KMS-11 (cell line): ENCODE measurements around the gene CSH1.
A peak's percentile ranks its signal among the peaks of the same experiment; 100 is the strongest.
"Not testable (repeated sequence)": the region's sequence is repeated elsewhere in the genome, so short reads cannot be mapped to it uniquely, and the experiment has no call there.

Experiments used
- H2AFZ ChIP-seq: fragments of 200-600 bp; sonication (generic); 2 replicates; pipeline ENCODE4 v1.6.1; 2016; ENCODE audit warnings: antibody characterized with exemption, mixed run types, low read depth
- H3K27ac ChIP-seq: fragments of 200-600 bp; sonication (generic); 2 replicates; pipeline ENCODE4 v1.6.1; 2016; ENCODE audit warnings: mild to moderate bottlenecking, mixed run types
- H3K27me3 ChIP-seq: fragments of 200-600 bp; sonication (generic); 2 replicates; pipeline ENCODE4 v1.6.1; 2017; ENCODE audit warnings: mild to moderate bottlenecking, low read depth, mixed run types, moderate library complexity; ENCODE audit not compliant: insufficient read depth
- H3K36me3 ChIP-seq: fragments of 200-600 bp; sonication (generic); 2 replicates; pipeline ENCODE4 v1.6.1; 2017; ENCODE audit warnings: mild to moderate bottlenecking, mixed run types; ENCODE audit not compliant: insufficient read depth
- H3K4me1 ChIP-seq: fragments of 200-600 bp; sonication (generic); 2 replicates; pipeline ENCODE4 v1.6.1; 2016; ENCODE audit warnings: mild to moderate bottlenecking, low read depth, mixed run types; ENCODE audit not compliant: poor library complexity, severe bottlenecking
- H3K4me2 ChIP-seq: fragments of 200-600 bp; sonication (generic); 2 replicates; pipeline ENCODE4 v1.7.0; 2016; ENCODE audit warnings: mild to moderate bottlenecking, mixed run types
- H3K4me3 ChIP-seq: fragments of 200-600 bp; sonication (generic); IDR thresholded peaks from 2 replicates; pipeline ENCODE4 v1.6.1; 2017; ENCODE audit warnings: low read depth, low read length, mixed read lengths; ENCODE audit not compliant: insufficient read depth
- H3K79me2 ChIP-seq: fragments of 200-600 bp; sonication (generic); 2 replicates; pipeline ENCODE4 v1.6.1; 2016; ENCODE audit warnings: low read depth, mixed run types; ENCODE audit not compliant: insufficient read depth
- H3K9ac ChIP-seq: fragments of 200-600 bp; sonication (generic); 2 replicates; pipeline ENCODE4 v1.6.1; 2016; ENCODE audit warnings: mild to moderate bottlenecking, mixed run types
- H4K20me1 ChIP-seq: fragments of 200-600 bp; sonication (generic); 2 replicates; pipeline ENCODE4 v1.6.1; 2016; ENCODE audit warnings: mild to moderate bottlenecking, mixed run types; ENCODE audit not compliant: insufficient read depth
- CTCF ChIP-seq: fragments of 200-600 bp; sonication (generic); conservative IDR thresholded peaks from 2 replicates; pipeline ENCODE4 v1.6.1; 2017; ENCODE audit warnings: low read depth, mild to moderate bottlenecking, antibody characterized with exemption, low read length, moderate library complexity, mixed read lengths

Gene CSH1

DNA sequence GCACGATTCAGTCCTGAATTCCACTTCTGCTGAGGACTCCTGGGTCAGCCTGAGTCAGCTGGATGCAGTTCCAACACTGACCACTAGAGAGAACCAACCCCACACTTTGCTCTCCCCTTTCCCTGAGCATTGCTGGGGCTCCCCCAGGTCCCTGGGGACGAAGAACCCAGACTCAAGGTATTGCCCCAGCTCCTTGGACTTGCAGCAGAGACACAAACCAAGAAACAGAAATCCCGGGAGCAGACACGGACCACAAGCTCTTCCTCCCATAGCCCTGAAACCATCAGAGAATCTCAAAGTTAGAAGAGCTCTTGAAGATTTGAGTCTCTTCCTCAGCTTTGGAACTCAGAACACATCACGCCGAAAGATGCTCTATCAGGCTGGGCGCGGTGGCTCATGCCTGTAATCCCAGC is 22.9 kb upstream of the CSH1 start:
- no peak overlapping the region for H3K4me3 ChIP-seq
- H3K4me1 ChIP-seq = no peaks in the 10 kb centered on the region
- no peaks in the 10 kb centered on the region for H3K79me2 ChIP-seq
- H3K27ac ChIP-seq = no peak overlapping the region
- no peaks in the 10 kb centered on the region for H3K36me3 ChIP-seq
- peaks cover 16% of the 10 kb centered on the region; the same call in 1 of the 2 replicates for H3K27me3 ChIP-seq
- H3K9ac ChIP-seq = no peak overlapping the region
- no peak overlapping the region for H2AFZ ChIP-seq
- H3K4me2 ChIP-seq = peak overlapping the region; percentile 12; the same call in 1 of the 2 replicates
- peak; percentile 95 for TF ChIP-seq CTCF
- no peaks in the 10 kb centered on the region for H4K20me1 ChIP-seq

- not testable (repeated sequence) for H3K9ac ChIP-seq
These were observed 22.5 kb upstream of the CSH1 start, which contains the start of gene GH1 for GRCh38 chr17:63918789-63919305. Gene GH1 (minus strand): TSS chr17:63918839. CDS start chr17:63918776, 63 bp downstream.

DNA sequence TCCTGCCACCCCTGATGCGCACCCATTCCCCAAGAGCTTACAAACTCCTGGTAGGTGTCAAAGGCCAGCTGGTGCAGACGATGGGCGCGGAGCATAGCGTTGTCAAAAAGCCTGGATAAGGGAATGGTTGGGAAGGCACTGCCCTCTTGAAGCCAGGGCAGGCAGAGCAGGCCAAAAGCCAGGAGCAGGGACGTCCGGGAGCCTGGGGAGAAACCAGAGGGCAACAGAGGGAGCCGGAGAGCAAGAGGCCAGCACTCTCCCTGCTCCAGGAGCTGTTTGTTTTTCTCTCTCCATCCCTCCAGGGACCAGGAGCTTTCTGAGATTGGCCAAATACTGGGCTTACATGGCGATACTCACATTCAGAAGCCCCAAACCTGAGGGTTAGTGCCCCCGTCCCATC is 21.9 kb upstream of the CSH1 start:
- H3K4me2 ChIP-seq = no peak overlapping the region
- no peaks in the 10 kb centered on the region for H4K20me1 ChIP-seq
- H3K9ac ChIP-seq = no peak overlapping the region
- no peaks in the 10 kb centered on the region for H3K79me2 ChIP-seq
- H3K4me3 ChIP-seq = no peak overlapping the region
- no peaks in the 10 kb centered on the region for H3K4me1 ChIP-seq
- H3K36me3 ChIP-seq = no peaks in the 10 kb centered on the region
- peaks cover 16% of the 10 kb centered on the region; the same call in 1 of the 2 replicates for H3K27me3 ChIP-seq
- H3K27ac ChIP-seq = no peak overlapping the region
- no peak for TF ChIP-seq CTCF
- H2AFZ ChIP-seq = no peak overlapping the region

More at GRCh38 chr17:63918789-63919305, 22.5 kb upstream of the CSH1 start, which contains the start of gene GH1:
- H3K79me2 ChIP-seq, H3K36me3 ChIP-seq, H3K4me3 ChIP-seq, H3K27ac ChIP-seq, H4K20me1 ChIP-seq, H2AFZ ChIP-seq, H3K4me1 ChIP-seq: not testable (repeated sequence)
- peak within 1 kb of the TSS; percentile 12; the same call in 1 of the 2 replicates for H3K4me2 ChIP-seq
- peaks cover 16% of the 10 kb centered on the region; the same call in 1 of the 2 replicates for H3K27me3 ChIP-seq

DNA sequence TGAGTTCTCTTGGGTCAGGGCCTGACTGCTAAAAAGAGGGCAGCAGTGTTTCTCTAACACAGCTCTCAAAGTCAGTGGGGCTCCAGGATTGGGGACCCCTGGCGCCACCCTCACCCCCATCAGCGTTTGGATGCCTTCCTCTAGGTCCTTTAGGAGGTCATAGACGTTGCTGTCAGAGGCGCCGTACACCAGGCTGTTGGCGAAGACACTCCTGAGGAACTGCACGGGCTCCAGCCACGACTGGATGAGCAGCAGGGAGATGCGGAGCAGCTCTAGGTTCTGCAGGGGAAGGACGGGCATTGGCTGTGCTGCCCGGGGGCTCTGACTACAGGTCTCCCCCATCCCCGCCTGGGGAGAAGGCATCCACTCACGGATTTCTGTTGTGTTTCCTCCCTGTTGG is 21.3 kb upstream of the CSH1 start:
- H3K4me3 ChIP-seq = no peak overlapping the region

DNA sequence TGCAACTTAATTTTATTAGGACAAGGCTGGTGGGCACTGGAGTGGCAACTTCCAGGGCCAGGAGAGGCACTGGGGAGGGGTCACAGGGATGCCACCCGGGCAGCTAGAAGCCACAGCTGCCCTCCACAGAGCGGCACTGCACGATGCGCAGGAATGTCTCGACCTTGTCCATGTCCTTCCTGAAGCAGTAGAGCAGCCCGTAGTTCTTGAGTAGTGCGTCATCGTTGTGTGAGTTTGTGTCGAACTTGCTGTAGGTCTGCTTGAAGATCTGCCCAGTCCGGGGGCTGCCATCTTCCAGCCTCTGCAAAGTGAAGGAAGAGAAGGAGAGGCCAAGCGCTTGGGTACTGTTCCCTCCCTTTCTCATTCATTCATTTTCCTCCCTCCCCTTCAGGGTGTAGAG is 20.8 kb upstream of the CSH1 start:
- not testable (repeated sequence) for H3K4me2 ChIP-seq, H2AFZ ChIP-seq, H4K20me1 ChIP-seq, H3K27ac ChIP-seq, H3K9ac ChIP-seq, H3K79me2 ChIP-seq, H3K4me3 ChIP-seq, H3K36me3 ChIP-seq, H3K4me1 ChIP-seq
- peaks cover 16% of the 10 kb centered on the region; the same call in 1 of the 2 replicates for H3K27me3 ChIP-seq

More for the DNA sequence above, 21.3 kb upstream of the CSH1 start:
- H3K27me3 ChIP-seq = peaks cover 16% of the 10 kb centered on the region; the same call in 1 of the 2 replicates
- H3K4me1 ChIP-seq = no peaks in the 10 kb centered on the region
- H3K36me3 ChIP-seq = no peaks in the 10 kb centered on the region
- H2AFZ ChIP-seq = no peak overlapping the region
- H3K9ac ChIP-seq = no peak overlapping the region
- H3K79me2 ChIP-seq = no peaks in the 10 kb centered on the region
- no peak overlapping the region for H3K27ac ChIP-seq
- no peaks in the 10 kb centered on the region for H4K20me1 ChIP-seq
- no peak for TF ChIP-seq CTCF
- H3K4me2 ChIP-seq = no peak overlapping the region
